HG02678 (cell line): ENCODE data around the gene MEF2A.
"Not testable (repeated sequence)": the region's sequence is repeated elsewhere in the genome, so short reads cannot be mapped to it uniquely, and the experiment has no call there.

Experiments used
- ATAC-seq: cut with Tn5 transposase; IDR thresholded peaks from one replicate; pipeline ENCODE4 v1.9.1; 2021; ENCODE audit warnings: mild to moderate bottlenecking, moderate library complexity; ENCODE audit not compliant: unreplicated experiment

The MEF2A gene

GRCh38 chr15:99565299-99566156 is at the start of gene MEF2A:
Gene MEF2A (plus strand): TSS chr15:99565984. CDS start chr15:99633120, 67,136 bp downstream.
- ATAC-seq: peak; percentile 51

GRCh38 chr15:99518191-99518590 is 47.6 kb upstream of the MEF2A start:
- ATAC-seq: no peak

- ATAC-seq: not testable (repeated sequence)
Measured at GRCh38 chr15:99519366-99519765, 46.4 kb upstream of the MEF2A start.

- no peak for ATAC-seq
Measured at GRCh38 chr15:99522288-99522687, 43.5 kb upstream of the MEF2A start.

GRCh38 chr15:99526176-99526575 is 39.6 kb upstream of the MEF2A start:
- ATAC-seq: no peak

GRCh38 chr15:99526671-99527070 is 39.1 kb upstream of the MEF2A start:
- no peak for ATAC-seq

GRCh38 chr15:99536422-99537040 is 29.3 kb upstream of the MEF2A start:
- ATAC-seq: no peak

- ATAC-seq: no peak
Measured at GRCh38 chr15:99537344-99537743, 28.4 kb upstream of the MEF2A start.

- ATAC-seq: no peak
Measured at GRCh38 chr15:99538261-99538660, 27.5 kb upstream of the MEF2A start.

GRCh38 chr15:99542828-99543227 is 23.0 kb upstream of the MEF2A start:
- no peak for ATAC-seq

GRCh38 chr15:99545605-99546004 is 20.2 kb upstream of the MEF2A start:
- no peak for ATAC-seq

- no peak for ATAC-seq
Measured at GRCh38 chr15:99546441-99547100, 19.2 kb upstream of the MEF2A start.

- no peak for ATAC-seq
Measured at GRCh38 chr15:99547517-99547916, 18.3 kb upstream of the MEF2A start.

- no peak for ATAC-seq
Measured at GRCh38 chr15:99550077-99550476, 15.7 kb upstream of the MEF2A start.

- ATAC-seq: no peak
Measured at GRCh38 chr15:99552111-99552510, 13.7 kb upstream of the MEF2A start.

GRCh38 chr15:99554880-99555488 is 10.8 kb upstream of the MEF2A start:
- no peak for ATAC-seq

- no peak for ATAC-seq
Measured at GRCh38 chr15:99556011-99556410, 9.8 kb upstream of the MEF2A start.

- no peak for ATAC-seq
Measured at GRCh38 chr15:99556578-99556977, 9.2 kb upstream of the MEF2A start.

- ATAC-seq: no peak
Measured at GRCh38 chr15:99558084-99558483, 7.7 kb upstream of the MEF2A start.

- ATAC-seq: no peak
Measured at GRCh38 chr15:99558571-99558970, 7.2 kb upstream of the MEF2A start.

GRCh38 chr15:99561476-99562230 is 4.1 kb upstream of the MEF2A start:
- ATAC-seq: no peak
